C4-2B (cell line): Measurements from ENCODE around the gene ZNF207.

Experiments
- ZFX ChIP-seq: fragments of 450-650 bp; IDR thresholded peaks from 2 replicates; pipeline ENCODE4 v1.6.1; 2017
- TF ChIP-seq, protein P1 (sequence below): fragments of 450-650 bp; conservative IDR thresholded peaks from 2 replicates; pipeline ENCODE4 v1.5.1; 2017; ENCODE audit warnings: mild to moderate bottlenecking

- TF ChIP-seq, protein P1, sequence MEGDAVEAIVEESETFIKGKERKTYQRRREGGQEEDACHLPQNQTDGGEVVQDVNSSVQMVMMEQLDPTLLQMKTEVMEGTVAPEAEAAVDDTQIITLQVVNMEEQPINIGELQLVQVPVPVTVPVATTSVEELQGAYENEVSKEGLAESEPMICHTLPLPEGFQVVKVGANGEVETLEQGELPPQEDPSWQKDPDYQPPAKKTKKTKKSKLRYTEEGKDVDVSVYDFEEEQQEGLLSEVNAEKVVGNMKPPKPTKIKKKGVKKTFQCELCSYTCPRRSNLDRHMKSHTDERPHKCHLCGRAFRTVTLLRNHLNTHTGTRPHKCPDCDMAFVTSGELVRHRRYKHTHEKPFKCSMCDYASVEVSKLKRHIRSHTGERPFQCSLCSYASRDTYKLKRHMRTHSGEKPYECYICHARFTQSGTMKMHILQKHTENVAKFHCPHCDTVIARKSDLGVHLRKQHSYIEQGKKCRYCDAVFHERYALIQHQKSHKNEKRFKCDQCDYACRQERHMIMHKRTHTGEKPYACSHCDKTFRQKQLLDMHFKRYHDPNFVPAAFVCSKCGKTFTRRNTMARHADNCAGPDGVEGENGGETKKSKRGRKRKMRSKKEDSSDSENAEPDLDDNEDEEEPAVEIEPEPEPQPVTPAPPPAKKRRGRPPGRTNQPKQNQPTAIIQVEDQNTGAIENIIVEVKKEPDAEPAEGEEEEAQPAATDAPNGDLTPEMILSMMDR: no peak
- TF ChIP-seq ZFX: no peak
These were observed 32.7 kb downstream of the ZNF207 start for GRCh38 chr17:32382526-32383223.
